Body of pancreas (tissue), 4 donors: ENCODE measurements around the gene CDHR4. TPM values are rescaled to one million over a fixed set of nuclear protein-coding genes. Genes with fewer than 3 reads are reported as not detected.

Source experiments
- ATAC-seq: fragments of 150-250 bp; one replicate; pipeline ENCODE4 v1.9.1; 2016
- DNase-seq, 4 donors: peaks; one replicate each; pipeline ENCODE4 v3.0.0-alpha.2; 2019
- H3K27ac ChIP-seq, 4 donors: fragments of 200-600 bp; sonication (generic); 1 replicate in 3 of 4; 2 replicates in 1 of 4; pipeline versions ENCODE4 v1.5.1 to v1.6.1; 2016 to 2019; ENCODE audit warnings: mild to moderate bottlenecking in 1 of 4, mixed read lengths in 1 of 4, moderate library complexity in 1 of 4
- H3K27me3 ChIP-seq, 2 donors: fragments of 200-600 bp; sonication (generic); one replicate each; pipeline ENCODE4 v1.6.0; 2016; ENCODE audit warnings: mild to moderate bottlenecking in 1 of 2
- H3K36me3 ChIP-seq, 2 donors: fragments of 200-600 bp; sonication (generic); replicated peaks in 1 of 2; 2 replicates each; pipeline ENCODE4 v1.5.1; 2016; ENCODE audit warnings: low read depth in 2 of 2; ENCODE audit not compliant: insufficient read depth in 1 of 2
- H3K4me1 ChIP-seq: fragments of 200-600 bp; sonication (generic); one replicate; pipeline ENCODE4 v1.6.0; 2016
- H3K4me3 ChIP-seq, 2 donors: fragments of 200-600 bp; sonication (generic); 1 replicate in 1 of 2; 2 replicates in 1 of 2; pipeline ENCODE4 v1.5.1; 2016 to 2019
- H3K9me3 ChIP-seq, 3 donors: fragments of 200-600 bp; sonication (generic); 1 replicate in 2 of 3; 2 replicates in 1 of 3; pipeline ENCODE4 v1.5.1; 2016
- CTCF ChIP-seq, 7 experiments: fragments of 450-650 bp in 4 of 7; fragments of 200-600 bp in 3 of 7; sonication (generic) in 3 of 7; IDR thresholded peaks; one replicate each; pipeline ENCODE4 v1.5.1; 2016 to 2019; ENCODE audit warnings: antibody characterized with exemption in 7 of 7
- POLR2A ChIP-seq, 3 donors: fragments of 450-650 bp; IDR thresholded peaks; one replicate each; pipeline ENCODE4 v1.6.1; 2016; ENCODE audit warnings: antibody characterized with exemption in 3 of 3, mild to moderate bottlenecking in 2 of 3
- WGBS, 2 donors: methylation state at CpG; one replicate each; pipeline ENCODE4 v1.1.5; 2017; 5-methylcytosine and 5-hydroxymethylcytosine counted together
- intact Hi-C: fragments of 100-400 bp; cut with DNase I; formaldehyde crosslinking; loops from one replicate; pipeline ENCODE4 v1.15.1; 2023
- total RNA-seq, 2 donors: library from RNA; depleted of rRNA; stranded (reverse); fragments of >200 nt; gene quantifications; one replicate each; pipeline ENCODE4 v1.1.0, GENCODE V29; 2016

The CDHR4 gene
- total RNA-seq, 2 donors from 2014 or later: 0.26 TPM; not detected in 1

DNA sequence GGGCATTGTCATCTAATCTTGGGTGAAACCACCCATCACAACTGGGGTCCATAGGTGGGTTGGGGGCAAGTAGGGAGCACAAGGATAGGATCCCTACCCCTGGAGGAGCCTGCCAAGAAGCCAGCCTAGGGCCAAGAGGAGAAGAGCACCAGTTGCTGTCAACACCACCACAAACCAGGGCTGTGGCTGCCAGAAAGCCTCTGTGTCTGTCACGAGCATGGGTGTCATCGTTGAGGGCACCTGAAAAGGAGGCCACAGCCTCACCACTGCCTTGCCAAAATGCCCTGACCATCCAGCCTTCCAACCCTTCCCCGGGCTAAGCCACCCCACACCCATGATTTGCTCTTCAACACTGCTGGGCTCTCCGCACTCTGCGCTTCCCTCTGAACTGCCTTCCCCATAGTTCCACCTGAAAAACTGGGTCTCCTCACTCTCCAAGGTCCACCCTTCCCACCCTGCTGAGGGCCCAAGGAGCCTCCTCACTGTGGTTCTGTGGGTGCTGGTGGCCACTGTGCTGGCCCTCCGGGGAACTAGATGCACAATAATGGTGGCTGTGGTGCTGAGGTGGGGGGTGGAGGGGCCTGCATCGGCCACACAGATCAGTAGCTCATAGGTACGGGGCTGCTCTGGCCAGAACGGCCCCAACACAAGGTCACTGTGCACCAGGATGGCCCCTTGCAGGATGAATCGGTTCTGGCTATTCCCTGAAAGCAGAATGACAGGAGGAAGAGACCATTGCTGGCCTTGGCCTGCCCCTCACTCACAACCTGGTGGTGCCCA lies 7.1 kb downstream of the CDHR4 start:
- H3K4me1 ChIP-seq: no peaks in the 10 kb centered on the region
- TF ChIP-seq POLR2A (IDR thresholded peaks at IDR 0.05): no peak
- TF ChIP-seq CTCF (IDR thresholded peaks at IDR 0.05): no peak
- intact Hi-C loops: no loop called here
- WGBS, 2 donors: 78 to 81% methylated on average over 6 to 10 of the region's 10 CpGs
- H3K4me3 ChIP-seq: no peak overlapping the region
- H3K9me3 ChIP-seq: no peaks in the 10 kb centered on the region
- H3K27ac ChIP-seq: no peak overlapping the region
- H3K27me3 ChIP-seq: no peaks in the 10 kb centered on the region
- DNase-seq (no peak), ATAC-seq (no peak)
- H3K36me3 ChIP-seq: no peaks in the 10 kb centered on the region

DNA sequence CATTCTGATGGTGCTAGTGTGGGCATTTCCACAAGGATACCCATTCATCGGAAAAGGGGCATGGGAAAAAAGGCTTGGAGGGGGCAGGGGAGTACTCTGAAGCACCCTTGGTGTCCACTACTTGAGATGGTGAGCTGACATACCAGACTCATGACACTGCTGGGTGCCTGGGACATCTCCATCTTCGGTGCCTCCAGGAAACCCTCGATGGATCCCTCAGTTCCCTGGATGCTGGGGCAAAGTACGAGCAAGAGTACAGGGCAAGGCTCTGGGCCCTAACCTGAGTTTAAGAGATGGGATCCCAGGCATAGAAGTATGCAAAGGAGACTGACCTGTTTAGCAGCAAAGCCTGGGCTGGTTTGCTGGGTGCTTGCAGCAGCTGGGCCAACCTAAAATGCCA lies 8.1 kb downstream of the CDHR4 start:
- intact Hi-C loops: no loop called here
- H3K27ac ChIP-seq: no peak overlapping the region
- 77 to 83% methylated on average over 4 of the region's 4 CpGs for WGBS, 2 donors
- ATAC-seq (no peak), DNase-seq (no peak)
- no peaks in the 10 kb centered on the region for H3K36me3 ChIP-seq
- peaks cover 8% of the 10 kb centered on the region for H3K4me1 ChIP-seq
- no peak overlapping the region for H3K4me3 ChIP-seq
- no peak for TF ChIP-seq CTCF (IDR thresholded peaks at IDR 0.05)
- TF ChIP-seq POLR2A (IDR thresholded peaks at IDR 0.05): no peak
- H3K9me3 ChIP-seq: no peaks in the 10 kb centered on the region
- H3K27me3 ChIP-seq: no peaks in the 10 kb centered on the region

DNA sequence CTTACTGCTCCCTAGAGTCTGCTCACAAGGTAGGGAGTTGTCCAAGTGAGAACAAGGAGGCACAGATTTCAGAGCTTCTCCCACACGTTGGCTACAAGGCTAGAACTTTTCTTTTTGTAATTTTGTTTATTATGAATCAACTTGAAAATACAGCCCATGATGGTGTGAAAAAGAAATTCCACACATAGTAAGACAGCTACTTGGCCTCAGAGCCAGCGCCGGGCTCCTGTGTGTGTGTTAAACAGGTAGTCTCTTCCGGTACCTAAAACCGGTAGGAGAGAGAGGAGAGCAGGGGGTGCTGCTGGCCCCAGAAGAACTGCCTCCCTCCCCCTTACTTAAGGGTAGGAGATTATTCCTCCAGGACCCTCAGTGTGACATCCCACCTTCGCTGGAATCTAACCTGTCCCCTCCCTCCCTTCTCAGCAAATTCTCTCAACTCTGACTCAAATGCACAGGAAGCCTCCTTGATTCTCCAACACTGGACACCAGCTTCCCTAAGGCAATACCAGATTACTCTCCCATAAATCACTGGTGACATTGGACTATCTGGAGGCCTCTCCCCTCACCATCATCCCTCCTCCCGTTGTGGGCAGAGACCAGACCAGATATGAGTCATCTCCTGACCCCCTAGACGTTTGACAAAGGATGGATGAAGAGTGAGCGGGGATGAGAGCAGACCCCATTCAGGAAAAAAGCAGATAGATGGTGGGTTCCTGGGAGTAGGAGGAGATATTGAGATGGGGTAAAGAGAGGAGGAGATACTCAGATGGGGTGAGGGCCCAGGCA lies 8.9 kb downstream of the CDHR4 start:
- Histone ChIP-seq H3K4me1 (peaks cover 9% of the 10 kb centered on the region), H3K36me3 (no peaks in the 10 kb centered on the region), H3K9me3 (no peaks in the 10 kb centered on the region), H3K27me3 (no peaks in the 10 kb centered on the region), H3K4me3 (no peak overlapping the region), H3K27ac (no peak overlapping the region)
- ATAC-seq (no peak), DNase-seq (no peak)
- TF ChIP-seq POLR2A (IDR thresholded peaks at IDR 0.05) (no peak), CTCF (IDR thresholded peaks at IDR 0.05) (no peak)
- WGBS, 2 donors: 61 to 71% methylated on average over 9 of the region's 9 CpGs
- intact Hi-C loops: no loop called here

GRCh38 chr3:49788056-49788455 lies 11.6 kb downstream of the CDHR4 start:
- Histone ChIP-seq H3K27me3 (no peaks in the 10 kb centered on the region), H3K36me3 (no peaks in the 10 kb centered on the region), H3K27ac (no peak overlapping the region), H3K4me3 (no peak overlapping the region), H3K9me3 (no peaks in the 10 kb centered on the region), H3K4me1 (peaks cover 33% of the 10 kb centered on the region)
- TF ChIP-seq POLR2A (IDR thresholded peaks at IDR 0.05) (no peak), CTCF (IDR thresholded peaks at IDR 0.05) (no peak)
- 88 to 100% methylated on average over 2 of the region's 2 CpGs for WGBS, 2 donors
- ATAC-seq: no peak
- intact Hi-C loops: no loop called here
- DNase-seq: no peak
